GM18858 (cell line): ENCODE results near the gene ZFP90.

Experiments used
- ATAC-seq: cut with Tn5 transposase; IDR thresholded peaks from one replicate; pipeline ENCODE4 v1.9.1; 2021; ENCODE audit not compliant: unreplicated experiment

The ZFP90 gene

GRCh38 chr16:68577352-68577853 lies 38.3 kb downstream of the ZFP90 start:
- ATAC-seq, result no peak

GRCh38 chr16:68590201-68590994 lies 51.3 kb downstream of the ZFP90 start:
- ATAC-seq, result no peak

DNA sequence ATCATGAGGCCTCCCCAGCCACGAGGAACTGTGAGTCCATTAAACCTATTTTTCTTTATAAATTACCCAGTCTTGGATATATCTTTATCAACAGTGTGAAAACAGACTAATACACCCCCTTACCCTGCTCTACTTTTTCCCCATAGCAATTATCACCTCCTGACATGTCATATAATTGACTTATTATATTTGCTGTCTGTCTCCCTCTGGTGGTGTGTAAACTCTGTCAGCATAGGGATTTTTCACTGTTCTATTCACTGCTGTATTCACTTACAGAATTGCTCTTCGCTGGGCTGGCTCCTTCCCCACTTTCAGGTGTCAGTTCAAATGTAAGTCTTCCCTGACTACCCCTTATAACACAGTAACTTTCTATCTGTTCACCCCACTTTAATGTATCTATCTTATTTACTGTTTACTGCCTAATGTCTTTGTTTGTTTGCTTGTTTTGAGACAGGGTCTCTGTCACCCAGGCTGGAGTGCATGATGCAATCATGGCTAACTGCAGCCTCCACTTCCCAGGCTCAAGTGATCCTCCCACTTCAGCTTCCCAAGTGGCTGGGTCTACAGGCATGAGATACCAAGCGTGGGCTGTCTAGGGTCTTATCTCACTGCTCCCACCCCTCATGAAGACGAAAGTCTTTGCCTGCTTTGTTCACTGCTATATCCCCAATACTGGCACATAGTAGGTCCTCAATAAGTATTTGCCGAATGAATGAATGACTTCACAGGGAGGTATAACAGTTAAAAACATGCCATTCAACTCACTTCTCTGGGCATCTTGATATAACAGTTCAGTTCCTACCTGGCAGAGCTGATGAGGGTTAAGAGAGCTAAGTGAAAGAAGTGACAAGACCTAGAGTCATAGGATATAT lies 53.6 kb downstream of the ZFP90 start:
- ATAC-seq, result no peak

DNA sequence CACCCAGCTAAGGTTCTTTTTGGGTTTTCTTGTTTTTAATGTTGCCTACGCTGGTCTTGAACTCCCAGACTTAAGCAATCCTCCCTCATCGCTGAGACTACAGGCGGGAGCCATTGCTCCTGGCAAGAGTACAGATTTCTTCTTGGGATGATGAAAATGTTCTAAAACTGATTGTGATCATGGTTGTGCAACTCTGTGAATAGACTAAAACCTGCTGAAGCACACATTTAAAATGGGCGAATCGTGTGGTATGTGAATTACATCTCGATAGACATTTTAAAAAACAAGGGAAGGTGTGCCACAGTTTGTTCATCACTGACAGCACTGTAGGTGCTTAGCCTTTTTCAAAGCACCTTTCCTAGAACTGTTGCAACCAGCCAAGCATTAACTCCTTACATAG lies 57.2 kb downstream of the ZFP90 start:
- no peak for ATAC-seq

DNA sequence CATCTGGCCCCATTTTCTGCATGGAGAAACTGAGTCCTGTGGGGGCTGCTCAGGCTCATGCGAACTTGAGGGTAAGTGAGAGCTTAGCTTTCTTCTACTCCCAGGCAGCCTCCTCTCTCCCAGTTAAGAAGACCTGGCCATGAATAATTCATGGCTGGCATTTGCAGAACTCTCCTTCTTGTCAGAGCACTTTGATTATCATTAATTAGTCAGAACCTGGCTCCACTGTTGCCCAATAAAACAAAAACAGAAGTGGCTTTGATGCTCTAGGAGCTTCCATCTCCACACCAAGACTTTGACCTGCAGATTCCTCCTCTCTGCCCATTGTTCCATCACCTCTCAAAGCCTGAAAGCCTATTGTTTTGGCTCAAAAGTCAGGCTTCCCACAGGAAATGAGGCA lies 60.5 kb downstream of the ZFP90 start:
- no peak for ATAC-seq

- ATAC-seq, result no peak
These were observed 66.7 kb downstream of the ZFP90 start for GRCh38 chr16:68605746-68606145.

- ATAC-seq, result no peak
These were observed 68.4 kb downstream of the ZFP90 start for GRCh38 chr16:68607443-68607842.

DNA sequence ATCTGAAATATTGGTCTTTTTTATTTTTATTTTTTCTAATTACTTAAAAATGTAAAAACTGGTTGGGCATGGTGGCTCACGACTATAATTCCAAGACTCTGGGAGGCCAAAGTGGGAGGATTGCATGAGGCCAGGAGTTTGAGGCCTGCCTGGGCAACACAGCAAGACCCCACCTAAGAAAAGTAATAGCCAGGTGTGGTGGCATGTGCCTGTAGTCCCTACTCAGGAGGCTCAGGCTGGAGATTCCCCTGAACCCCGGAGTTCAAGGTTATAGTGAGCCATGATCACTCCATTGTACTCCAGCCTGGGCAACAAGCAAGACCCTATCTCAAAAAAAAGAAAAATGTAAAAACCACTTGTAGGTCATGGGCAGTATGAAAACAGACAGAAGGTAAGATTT lies 69.2 kb downstream of the ZFP90 start:
- ATAC-seq, result no peak

DNA sequence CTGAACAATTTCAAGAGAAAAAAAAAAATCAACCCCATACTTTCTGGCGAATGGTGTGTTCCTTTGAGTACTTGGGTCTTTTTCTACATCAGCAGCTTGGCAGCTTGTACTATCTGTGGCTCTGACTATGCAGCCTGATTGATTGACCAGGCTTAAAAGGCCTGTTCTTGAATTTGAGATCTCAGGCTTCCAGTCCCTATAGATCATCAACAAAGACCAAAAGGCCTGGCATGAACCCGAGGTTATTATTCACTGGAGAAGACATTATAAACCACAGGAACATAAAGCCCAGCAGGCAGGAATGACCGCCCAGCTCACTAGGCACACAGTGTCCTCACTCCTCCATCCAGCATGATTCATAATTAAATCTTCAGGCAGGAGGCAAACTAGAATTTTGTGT lies 73.9 kb downstream of the ZFP90 start:
- ATAC-seq, result no peak

DNA sequence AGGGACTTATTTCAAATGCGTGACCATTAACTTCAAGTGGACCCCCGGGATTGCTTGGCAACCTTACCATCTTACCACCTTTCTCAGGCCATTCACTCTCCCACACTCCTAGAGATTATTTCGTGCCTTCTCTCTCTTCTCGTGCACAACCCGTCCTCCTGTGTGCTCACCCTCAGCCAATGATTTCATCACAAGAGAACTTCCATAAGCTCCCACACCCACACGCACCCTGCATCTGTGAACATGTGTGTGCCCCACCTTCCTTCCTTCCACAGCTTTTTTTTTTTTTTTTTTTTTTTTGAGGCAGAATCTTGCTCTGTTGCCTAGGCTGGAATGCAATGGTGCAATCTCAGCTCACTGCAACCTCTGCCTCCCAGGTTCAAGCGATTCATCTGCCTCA lies 78.6 kb downstream of the ZFP90 start:
- ATAC-seq, result no peak
